HCT116 (cell line): Measurements from ENCODE around the gene BICRAL. TPM values are rescaled to one million over a fixed set of nuclear protein-coding genes. Genes with fewer than 3 reads are reported as not detected.
"Not testable (repeated sequence)": the region's sequence is repeated elsewhere in the genome, so short reads cannot be mapped to it uniquely, and the experiment has no call there.

Experiments
- ATAC-seq: fragments of 200-7000 bp; cut with Tn5 transposase; 2 replicates; pipeline ENCODE4 v1.9.1; 2020; ENCODE audit warnings: mild to moderate bottlenecking, moderate library complexity
- BruUV-seq: library from RNA; stranded (reverse); fragments of 400-500 nt; replicated peaks from 2 replicates; lab custom pipeline; 2021; lab: Mats Ljungman, UMichigan
- CTCF ChIA-PET: fragments of 300-600 bp; sonication (Branson Sonifier 250); formaldehyde crosslinking; loops from one replicate; lab custom pipeline; 2021; ENCODE audit warnings: antibody characterized with exemption; lab: Charles Lee
- POLR2A ChIA-PET: fragments of 300-600, 350-600 bp; sonication (Branson Sonifier 250); formaldehyde crosslinking; loops from one replicate; lab custom pipeline; 2021; ENCODE audit warnings: antibody characterized with exemption; lab: Charles Lee
- RAD21 ChIA-PET, 2 experiments: fragments of 300-600 bp; sonication (Branson Sonifier 250); formaldehyde crosslinking; loops; one replicate each; lab custom pipeline; 2023; ENCODE audit warnings: low total read pairs in 2 of 2; ENCODE audit not compliant: uncharacterized antibody in 2 of 2, unreplicated experiment in 2 of 2, low non-redundant PET in 1 of 2; lab: Charles Lee
- DNase-seq: peaks from one replicate; pipeline ENCODE4 v3.0.0-alpha.2; 2010; ENCODE audit warnings: low read depth, low spot score
- H2AFZ ChIP-seq: fragments of 200-600 bp; shearing (Covaris generic), sonication (generic); 2 replicates; pipeline ENCODE4 v1.6.1; 2017; ENCODE audit warnings: low read depth, mixed run types, mixed read lengths, antibody characterized with exemption, low read length; ENCODE audit not compliant: poor library complexity, severe bottlenecking
- H3K27ac ChIP-seq: 2 replicates; pipeline ENCODE4 v1.5.1; 2012; ENCODE audit warnings: low read depth, low read length
- H3K27me3 ChIP-seq: fragments of 200-600 bp; sonication (generic); 2 replicates; pipeline ENCODE4 v1.6.1; 2016; ENCODE audit warnings: mixed run types, low read length, mixed read lengths; ENCODE audit not compliant: insufficient read depth
- H3K36me3 ChIP-seq, 2 experiments: fragments of 200-500 bp in 1 of 2; fragments of 200-600 bp in 1 of 2; sonication (Bioruptor generic) in 1 of 2; sonication (generic) in 1 of 2; 2 replicates each; pipeline versions ENCODE4 v1.5.1 to v1.6.1; 2014 to 2016; ENCODE audit warnings: low read length in 2 of 2, inconsistent platforms in 1 of 2, mixed read lengths in 1 of 2, mixed run types in 1 of 2; ENCODE audit not compliant: insufficient read depth in 2 of 2, control insufficient read depth in 1 of 2
- H3K4me1 ChIP-seq, 2 experiments: fragments of 200-600 bp in 1 of 2; sonication (generic) in 1 of 2; 2 replicates each; pipeline versions ENCODE4 v1.5.1 to v1.6.1; 2012 to 2017; ENCODE audit warnings: low read length in 2 of 2, inconsistent platforms in 1 of 2, mild to moderate bottlenecking in 1 of 2, mixed read lengths in 1 of 2, mixed run types in 1 of 2, moderate library complexity in 1 of 2; ENCODE audit not compliant: insufficient read depth in 2 of 2, control insufficient read depth in 1 of 2
- H3K4me2 ChIP-seq: fragments of 200-600 bp; sonication (generic); 2 replicates; pipeline ENCODE4 v1.6.1; 2017; ENCODE audit warnings: mixed run types, low read length, mixed read lengths
- H3K4me3 ChIP-seq, 2 experiments: fragments of 200-600 bp in 1 of 2; sonication (generic) in 1 of 2; replicated peaks in 1 of 2; 2 replicates each; pipeline ENCODE4 v1.5.1; 2011 to 2016; ENCODE audit warnings: low read length in 2 of 2, control low read depth in 1 of 2, low read depth in 1 of 2, mild to moderate bottlenecking in 1 of 2, mixed read lengths in 1 of 2, mixed run types in 1 of 2
- H3K79me2 ChIP-seq: fragments of 200-600 bp; sonication (generic); 2 replicates; pipeline ENCODE4 v1.6.1; 2017; ENCODE audit warnings: mild to moderate bottlenecking, mixed run types, low read length, moderate library complexity, mixed read lengths; ENCODE audit not compliant: insufficient read depth
- H3K9ac ChIP-seq: fragments of 200-600 bp; sonication (generic); 2 replicates; pipeline ENCODE4 v1.6.1; 2016; ENCODE audit warnings: low read length, mixed read lengths
- H3K9me2 ChIP-seq: fragments of 200-600 bp; sonication (generic), shearing (Covaris generic); 2 replicates; pipeline ENCODE4 v1.6.1; 2017; ENCODE audit warnings: mixed run types, mild to moderate bottlenecking, moderate library complexity; ENCODE audit not compliant: insufficient read depth
- H3K9me3 ChIP-seq, 2 experiments: fragments of 200-500 bp in 1 of 2; fragments of 200-600 bp in 1 of 2; sonication (Bioruptor generic) in 1 of 2; sonication (generic) in 1 of 2; 2 replicates each; pipeline ENCODE4 v1.6.1; 2014 to 2017; ENCODE audit warnings: low read length in 2 of 2, mixed read lengths in 2 of 2, inconsistent platforms in 1 of 2, low read depth in 1 of 2, mild to moderate bottlenecking in 1 of 2, mixed run types in 1 of 2, moderate library complexity in 1 of 2; ENCODE audit not compliant: control insufficient read depth in 1 of 2, insufficient read depth in 1 of 2
- H4K20me1 ChIP-seq: fragments of 200-600 bp; sonication (generic), shearing (Covaris generic); 2 replicates; pipeline ENCODE4 v1.6.1; 2017; ENCODE audit warnings: mixed run types, mild to moderate bottlenecking, moderate library complexity; ENCODE audit not compliant: insufficient read depth
- EGR1 ChIP-seq: IDR thresholded peaks from 2 replicates; pipeline ENCODE4 v1.6.1; 2012; ENCODE audit warnings: low read depth
- JUND ChIP-seq: IDR thresholded peaks from 2 replicates; pipeline ENCODE4 v1.6.1; 2012
- SIN3A ChIP-seq: IDR thresholded peaks from 2 replicates; pipeline ENCODE4 v1.6.1; 2012; ENCODE audit warnings: low read depth
- ZBTB33 ChIP-seq: IDR thresholded peaks from 2 replicates; pipeline ENCODE4 v1.6.1; 2011; ENCODE audit warnings: mild to moderate bottlenecking, low read length, moderate library complexity; ENCODE audit not compliant: insufficient replicate concordance; ENCODE audit errors: extremely low read depth
- intact Hi-C: fragments of 100-400 bp; cut with micrococcal nuclease; formaldehyde crosslinking; loops from 2 replicates; pipeline ENCODE4 v1.10.0; 2022
- total RNA-seq: library from RNA; stranded (reverse); gene quantifications from one replicate; pipeline ENCODE4 v1.2.1, GENCODE V29; 2021; ENCODE audit not compliant: unreplicated experiment
- TF ChIP-seq, protein P1 (sequence below): IDR thresholded peaks from 2 replicates; pipeline ENCODE4 v1.6.1; 2012

The BICRAL gene
- total RNA-seq, 1 experiment from 2014 or later: 14.9 TPM

GRCh38 chr6:42894041-42894828, 112.4 kb downstream of the BICRAL start:
- H4K20me1 ChIP-seq, H3K36me3 ChIP-seq, H2AFZ ChIP-seq, H3K27ac ChIP-seq, H3K27me3 ChIP-seq, H3K79me2 ChIP-seq, H3K4me2 ChIP-seq, H3K4me3 ChIP-seq, BruUV-seq, CTCF ChIA-PET, DNase-seq, ATAC-seq, RAD21 ChIA-PET, POLR2A ChIA-PET, H3K9me2 ChIP-seq, H3K9me3 ChIP-seq, H3K9ac ChIP-seq: not testable (repeated sequence)
- peaks cover 3 to 17% of the 10 kb centered on the region in 2 experiments; a peak in 3 of 4 replicates for H3K4me1 ChIP-seq
- intact Hi-C loops: loop anchor here (5.0 kb wide), 1 partner anchor 147 kb away; the partner anchor contains the start of gene TBCC

- no peak for DNase-seq
- H2AFZ ChIP-seq: no peak overlapping the region
- ChIA-PET RAD21 (no interaction called here), POLR2A (no interaction called here), CTCF (no interaction called here)
- H3K27ac ChIP-seq: no peak overlapping the region
- no peak overlapping the region for H3K4me3 ChIP-seq
- H3K9me2 ChIP-seq: no peaks in the 10 kb centered on the region
- no TSS peak for BruUV-seq
- H3K27me3 ChIP-seq: no peaks in the 10 kb centered on the region
- no peak for ATAC-seq
- intact Hi-C loops: no loop called here
- H3K9me3 ChIP-seq: no peaks in the 10 kb centered on the region
- no peak overlapping the region for H3K4me2 ChIP-seq
- TF ChIP-seq EGR1: no peak
- TF ChIP-seq SIN3A: no peak
- no peak for TF ChIP-seq JUND
- TF ChIP-seq ZBTB33: no peak
- TF ChIP-seq, protein P1, sequence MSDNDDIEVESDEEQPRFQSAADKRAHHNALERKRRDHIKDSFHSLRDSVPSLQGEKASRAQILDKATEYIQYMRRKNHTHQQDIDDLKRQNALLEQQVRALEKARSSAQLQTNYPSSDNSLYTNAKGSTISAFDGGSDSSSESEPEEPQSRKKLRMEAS: no peak
- H3K9ac ChIP-seq: no peak overlapping the region
- no peaks in the 10 kb centered on the region for H3K79me2 ChIP-seq
- peaks cover 0 to 4% of the 10 kb centered on the region in 2 experiments; a peak in 3 of 4 replicates for H3K4me1 ChIP-seq
- H3K36me3 ChIP-seq: no peaks in the 10 kb centered on the region
- H4K20me1 ChIP-seq: no peaks in the 10 kb centered on the region
These were observed 114.4 kb downstream of the BICRAL start for GRCh38 chr6:42896178-42896719.
